ENCODE results near the gene IL1RAPL2.

The IL1RAPL2 gene

GRCh38 chrX:104961926-104962325 is 395.9 kb downstream of the IL1RAPL2 start:
- TF ChIP-seq CTCF (IDR thresholded peaks at IDR 0.05; ENCODE audit: low read depth, low read length, missing control alignments): no peak
- no peak for DNase-seq (ENCODE audit: low read depth)
- in situ Hi-C loops (cut with HindIII; ENCODE audit: low sequenced_read_pairs): no loop called here
- H3K4me3 ChIP-seq (ENCODE audit: low read depth, low read length): no peak overlapping the region

DNA sequence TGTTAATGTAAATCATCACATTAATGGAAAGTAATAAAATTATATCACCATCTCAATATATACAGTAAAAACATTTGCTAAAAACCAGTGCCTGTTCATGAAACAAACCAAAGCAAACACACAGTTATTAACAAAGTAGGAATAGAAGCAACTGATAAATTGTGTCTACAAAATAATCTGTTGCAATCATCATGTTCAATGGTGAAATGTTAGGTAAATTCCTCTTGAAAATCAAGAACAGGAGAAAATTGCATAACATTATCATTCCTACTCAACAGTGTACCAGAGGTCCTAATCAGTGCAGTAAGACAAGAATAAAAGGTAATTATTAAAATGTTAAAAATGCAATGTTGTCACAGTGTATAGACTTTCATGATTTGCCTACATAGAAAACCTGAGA is 402.2 kb downstream of the IL1RAPL2 start:
- in situ Hi-C loops (cut with HindIII; ENCODE audit: low sequenced_read_pairs): no loop called here
- no peak for DNase-seq (ENCODE audit: low read depth)
- TF ChIP-seq CTCF (IDR thresholded peaks at IDR 0.05; ENCODE audit: low read depth, low read length, missing control alignments): no peak
- no peak overlapping the region for H3K4me3 ChIP-seq (ENCODE audit: low read depth, low read length)

- no peak overlapping the region for H3K4me3 ChIP-seq (ENCODE audit: low read depth, low read length)
- no peak for TF ChIP-seq CTCF (IDR thresholded peaks at IDR 0.05; ENCODE audit: low read depth, low read length, missing control alignments)
- in situ Hi-C loops (cut with HindIII; ENCODE audit: low sequenced_read_pairs): no loop called here
- no peak for DNase-seq (ENCODE audit: low read depth)
Measured at GRCh38 chrX:104972737-104973136, 406.7 kb downstream of the IL1RAPL2 start.

DNA sequence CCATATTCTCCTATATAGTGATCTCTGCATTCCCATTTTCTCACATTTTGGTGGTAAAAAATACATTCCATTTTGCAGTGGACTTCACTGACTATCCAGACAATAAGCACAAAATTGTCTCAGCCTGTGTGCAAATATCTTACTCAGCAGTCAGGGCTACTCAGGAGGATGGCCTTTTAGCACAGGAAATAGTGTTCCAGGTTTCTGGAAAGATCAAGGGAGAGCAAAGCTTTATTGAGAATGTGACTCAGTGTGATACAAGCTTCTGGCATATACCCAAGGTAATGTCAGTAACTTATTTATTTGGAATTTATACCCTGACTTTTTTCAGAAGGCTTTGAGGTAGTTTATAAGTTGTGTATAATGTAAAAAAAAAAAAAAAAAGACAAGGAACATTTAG is 421.1 kb downstream of the IL1RAPL2 start:
- TF ChIP-seq CTCF (IDR thresholded peaks at IDR 0.05; ENCODE audit: low read depth, low read length, missing control alignments): no peak
- no peak overlapping the region for H3K4me3 ChIP-seq (ENCODE audit: low read depth, low read length)
- in situ Hi-C loops (cut with HindIII; ENCODE audit: low sequenced_read_pairs): no loop called here
- DNase-seq (ENCODE audit: low read depth): no peak

GRCh38 chrX:104988038-104988437 is 422.0 kb downstream of the IL1RAPL2 start:
- no peak overlapping the region for H3K4me3 ChIP-seq (ENCODE audit: low read depth, low read length)
- in situ Hi-C loops (cut with HindIII; ENCODE audit: low sequenced_read_pairs): no loop called here
- no peak for DNase-seq (ENCODE audit: low read depth)
- no peak for TF ChIP-seq CTCF (IDR thresholded peaks at IDR 0.05; ENCODE audit: low read depth, low read length, missing control alignments)

DNA sequence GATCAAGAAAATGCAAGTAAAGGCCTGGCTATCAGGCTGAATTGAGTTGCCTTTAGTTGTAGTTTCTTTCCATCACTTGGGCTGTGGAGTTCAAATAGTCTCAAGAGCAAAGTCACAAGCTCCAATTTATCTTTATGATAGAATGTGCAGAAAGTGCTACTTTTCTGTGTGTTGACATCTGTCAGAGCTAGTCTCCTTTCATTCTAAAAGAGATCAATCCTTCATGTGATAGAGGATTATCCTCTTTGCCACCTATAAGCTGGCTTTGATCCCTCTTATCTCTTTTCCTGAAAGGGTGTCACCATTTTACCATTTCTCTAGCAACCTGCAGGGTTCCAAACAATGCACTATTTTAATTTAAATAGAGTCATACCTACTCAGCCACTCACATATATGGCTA is 429.5 kb downstream of the IL1RAPL2 start:
- no peak for TF ChIP-seq CTCF (IDR thresholded peaks at IDR 0.05; ENCODE audit: low read depth, low read length, missing control alignments)
- no peak overlapping the region for H3K4me3 ChIP-seq (ENCODE audit: low read depth, low read length)
- no peak for DNase-seq (ENCODE audit: low read depth)
- in situ Hi-C loops (cut with HindIII; ENCODE audit: low sequenced_read_pairs): no loop called here

DNA sequence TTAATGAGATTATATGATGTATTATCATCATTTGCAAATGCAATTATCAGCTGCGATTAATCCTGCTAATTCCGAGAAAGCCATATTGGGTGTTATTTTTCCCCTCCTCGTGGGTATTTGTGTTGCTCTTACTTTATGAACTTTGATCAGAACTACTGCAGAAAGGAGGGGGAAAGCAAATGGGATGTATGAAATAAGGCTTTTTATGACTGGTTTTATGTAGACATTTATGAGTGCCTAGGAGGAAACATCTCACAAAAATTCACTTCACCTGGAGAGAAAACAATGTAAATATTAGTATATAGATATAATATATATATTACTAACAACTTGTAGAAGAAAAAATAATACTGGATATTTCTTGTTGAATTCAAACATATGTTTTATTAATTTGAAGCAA is 440.1 kb downstream of the IL1RAPL2 start:
- in situ Hi-C loops (cut with HindIII; ENCODE audit: low sequenced_read_pairs): no loop called here
- no peak overlapping the region for H3K4me3 ChIP-seq (ENCODE audit: low read depth, low read length)
- TF ChIP-seq CTCF (IDR thresholded peaks at IDR 0.05; ENCODE audit: low read depth, low read length, missing control alignments): no peak
- DNase-seq (ENCODE audit: low read depth): no peak
